ENCODE measurements around the gene IL17C.

The IL17C gene

GRCh38 chr16:88595101-88595500, 43.3 kb upstream of the IL17C start:
- no peak for TF ChIP-seq ZFX (IDR thresholded peaks at IDR 0.05; ENCODE audit: borderline replicate concordance)
- TF ChIP-seq CTCF (IDR thresholded peaks at IDR 0.05), result no peak

GRCh38 chr16:88595921-88596320, 42.5 kb upstream of the IL17C start:
- no peak for TF ChIP-seq CTCF (IDR thresholded peaks at IDR 0.05)
- TF ChIP-seq ZFX (IDR thresholded peaks at IDR 0.05; ENCODE audit: borderline replicate concordance), result no peak
- no peak overlapping the region for H3K27ac ChIP-seq

More at GRCh38 chr16:88595101-88595500, 43.3 kb upstream of the IL17C start:
- no peak overlapping the region for H3K27ac ChIP-seq

GRCh38 chr16:88596483-88596882, 41.9 kb upstream of the IL17C start:
- H3K27ac ChIP-seq, result no peak overlapping the region
- no peak for TF ChIP-seq CTCF (IDR thresholded peaks at IDR 0.05)
- no peak for TF ChIP-seq ZFX (IDR thresholded peaks at IDR 0.05; ENCODE audit: borderline replicate concordance)

GRCh38 chr16:88597856-88598491, 40.4 kb upstream of the IL17C start:
- TF ChIP-seq CTCF (IDR thresholded peaks at IDR 0.05) (no peak), ZFX (IDR thresholded peaks at IDR 0.05; ENCODE audit: borderline replicate concordance) (no peak)
- H3K27ac ChIP-seq, result no peak overlapping the region

- TF ChIP-seq CTCF (IDR thresholded peaks at IDR 0.05) (no peak), ZFX (IDR thresholded peaks at IDR 0.05; ENCODE audit: borderline replicate concordance) (no peak)
- no peak overlapping the region for H3K27ac ChIP-seq
Measured at GRCh38 chr16:88599092-88599733, 39.2 kb upstream of the IL17C start.

GRCh38 chr16:88599825-88600538, 38.4 kb upstream of the IL17C start:
- no peak overlapping the region for H3K27ac ChIP-seq
- TF ChIP-seq CTCF (IDR thresholded peaks at IDR 0.05) (no peak), ZFX (IDR thresholded peaks at IDR 0.05; ENCODE audit: borderline replicate concordance) (no peak)

- TF ChIP-seq ZFX (IDR thresholded peaks at IDR 0.05; ENCODE audit: borderline replicate concordance), result no peak
- no peak for TF ChIP-seq CTCF (IDR thresholded peaks at IDR 0.05)
- no peak overlapping the region for H3K27ac ChIP-seq
Measured at GRCh38 chr16:88600539-88600896, 37.9 kb upstream of the IL17C start.

All from 22Rv1 (cell line).